Upper lobe of left lung (tissue), 6 donors: Measurements from ENCODE around the gene TRA2B. TPM values are rescaled to one million over a fixed set of nuclear protein-coding genes. Genes with fewer than 3 reads are reported as not detected.
A peak's percentile ranks its signal among the peaks of the same experiment; 100 is the strongest.

Experiments used
- ATAC-seq, 2 donors: fragments of 200-7000 bp; cut with Tn5 transposase; one replicate each; pipeline ENCODE4 v1.9.1; 2022; ENCODE audit warnings: mild to moderate bottlenecking in 2 of 2, moderate library complexity in 2 of 2; ENCODE audit not compliant: low FRiP score in 2 of 2
- DNase-seq, 2 donors: peaks; one replicate each; pipeline ENCODE4 v3.0.0-alpha.2; 2019 to 2020
- H3K27ac ChIP-seq, 4 donors: fragments of 200-600 bp; sonication (generic); one replicate each; pipeline ENCODE4 v1.5.1; 2016 to 2019
- H3K27me3 ChIP-seq, 4 donors: fragments of 200-600 bp; sonication (generic); one replicate each; pipeline ENCODE4 v1.5.1; 2017 to 2019
- H3K36me3 ChIP-seq, 4 donors: fragments of 200-600 bp; sonication (generic); one replicate each; pipeline ENCODE4 v1.5.1; 2016 to 2019
- H3K4me1 ChIP-seq, 4 donors: fragments of 200-600 bp; sonication (generic); one replicate each; pipeline ENCODE4 v1.5.1; 2018 to 2019
- H3K4me3 ChIP-seq, 4 donors: fragments of 200-600 bp; sonication (generic); one replicate each; pipeline ENCODE4 v1.5.1; 2017 to 2019; ENCODE audit warnings: mild to moderate bottlenecking in 2 of 4, moderate library complexity in 1 of 4
- H3K9me3 ChIP-seq, 4 donors: fragments of 200-600 bp; sonication (generic); one replicate each; pipeline ENCODE4 v1.5.1; 2018 to 2019
- EP300 ChIP-seq, 4 donors: sonication (generic); formaldehyde crosslinking; IDR thresholded peaks; one replicate each; pipeline ENCODE4 v1.5.1; 2017; ENCODE audit warnings: antibody characterized with exemption in 4 of 4, control low read depth in 2 of 4
- POLR2A ChIP-seq, 4 donors: fragments of 450-650 bp; IDR thresholded peaks; one replicate each; pipeline ENCODE4 v1.5.1; 2016 to 2017; ENCODE audit warnings: antibody characterized with exemption in 4 of 4, mild to moderate bottlenecking in 2 of 4
- POLR2AphosphoS5 ChIP-seq, 2 donors: sonication (generic); formaldehyde crosslinking; IDR thresholded peaks; one replicate each; pipeline ENCODE4 v1.5.1; 2017; ENCODE audit warnings: antibody characterized with exemption in 2 of 2
- WGBS, 2 donors: methylation state at CpG; one replicate each; pipeline ENCODE4 v1.1.5; 2017 to 2018; 5-methylcytosine and 5-hydroxymethylcytosine counted together
- total RNA-seq, 6 donors: library from RNA; depleted of rRNA in 4 of 6; stranded (reverse); fragments of >200 nt in 4 of 6; gene quantifications; one replicate each; pipeline versions ENCODE4 v1.1.0 to v1.2.1, GENCODE V29; 2016 to 2021
- TF ChIP-seq, protein P1 (sequence below), 6 experiments: fragments of 450-650 bp in 4 of 6; fragments of 200-600 bp in 2 of 6; sonication (generic) in 2 of 6; IDR thresholded peaks; one replicate each; pipeline ENCODE4 v1.5.1; 2016 to 2019; ENCODE audit warnings: antibody characterized with exemption in 6 of 6
- donor health status: DM: no; HTN: no; CAD: no; lungs with moderate emphysema.
- donor health status: DM: no; HTN: yes; CAD: no; lungs with severe emphysema.

The TRA2B gene
- total RNA-seq, 6 donors from 2014 or later, result 90.9 to 336 (median 124) TPM

DNA sequence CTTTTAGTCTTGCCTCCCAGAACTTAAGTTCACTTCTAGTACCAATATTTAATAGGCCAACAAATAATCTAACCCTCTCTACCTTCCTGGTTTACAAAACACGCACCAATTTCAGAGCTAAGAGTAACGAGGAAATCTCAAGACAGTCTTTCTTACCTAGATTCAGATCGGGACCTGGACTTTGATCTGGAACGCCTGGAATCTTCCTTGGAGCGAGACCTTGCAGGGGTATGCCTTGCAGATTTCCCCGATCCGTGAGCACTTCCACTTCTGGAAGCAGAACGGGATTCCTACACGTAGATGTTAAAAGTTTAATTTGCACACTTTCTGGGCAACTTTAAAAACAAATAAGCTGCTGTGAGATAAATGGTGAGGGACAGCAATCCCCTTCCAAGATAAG, 11.4 kb downstream of the TRA2B start:
- DNase-seq (no peak), ATAC-seq (no peak)
- H3K27me3 ChIP-seq, result no peaks in the 10 kb centered on the region
- H3K27ac ChIP-seq, result no peak overlapping the region
- peaks cover 32 to 60% (median 42%) of the 10 kb centered on the region in 4 donors for H3K36me3 ChIP-seq
- H3K4me1 ChIP-seq, result peaks cover 54 to 70% (median 61%) of the 10 kb centered on the region in 4 donors
- whole genome bisulfite sequencing, 2 donors, result 53 to 57% methylated on average over 9 of the region's 9 CpGs
- H3K9me3 ChIP-seq, result no peaks in the 10 kb centered on the region
- no peak for TF ChIP-seq POLR2A (IDR thresholded peaks at IDR 0.05)
- TF ChIP-seq, protein P1, sequence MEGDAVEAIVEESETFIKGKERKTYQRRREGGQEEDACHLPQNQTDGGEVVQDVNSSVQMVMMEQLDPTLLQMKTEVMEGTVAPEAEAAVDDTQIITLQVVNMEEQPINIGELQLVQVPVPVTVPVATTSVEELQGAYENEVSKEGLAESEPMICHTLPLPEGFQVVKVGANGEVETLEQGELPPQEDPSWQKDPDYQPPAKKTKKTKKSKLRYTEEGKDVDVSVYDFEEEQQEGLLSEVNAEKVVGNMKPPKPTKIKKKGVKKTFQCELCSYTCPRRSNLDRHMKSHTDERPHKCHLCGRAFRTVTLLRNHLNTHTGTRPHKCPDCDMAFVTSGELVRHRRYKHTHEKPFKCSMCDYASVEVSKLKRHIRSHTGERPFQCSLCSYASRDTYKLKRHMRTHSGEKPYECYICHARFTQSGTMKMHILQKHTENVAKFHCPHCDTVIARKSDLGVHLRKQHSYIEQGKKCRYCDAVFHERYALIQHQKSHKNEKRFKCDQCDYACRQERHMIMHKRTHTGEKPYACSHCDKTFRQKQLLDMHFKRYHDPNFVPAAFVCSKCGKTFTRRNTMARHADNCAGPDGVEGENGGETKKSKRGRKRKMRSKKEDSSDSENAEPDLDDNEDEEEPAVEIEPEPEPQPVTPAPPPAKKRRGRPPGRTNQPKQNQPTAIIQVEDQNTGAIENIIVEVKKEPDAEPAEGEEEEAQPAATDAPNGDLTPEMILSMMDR (IDR thresholded peaks at IDR 0.05), result no peak
- TF ChIP-seq EP300 (IDR thresholded peaks at IDR 0.05), result no peak
- TF ChIP-seq POLR2AphosphoS5 (IDR thresholded peaks at IDR 0.05), result no peak
- H3K4me3 ChIP-seq, result peak overlapping the region in 1 of 4 donors; percentile 5

DNA sequence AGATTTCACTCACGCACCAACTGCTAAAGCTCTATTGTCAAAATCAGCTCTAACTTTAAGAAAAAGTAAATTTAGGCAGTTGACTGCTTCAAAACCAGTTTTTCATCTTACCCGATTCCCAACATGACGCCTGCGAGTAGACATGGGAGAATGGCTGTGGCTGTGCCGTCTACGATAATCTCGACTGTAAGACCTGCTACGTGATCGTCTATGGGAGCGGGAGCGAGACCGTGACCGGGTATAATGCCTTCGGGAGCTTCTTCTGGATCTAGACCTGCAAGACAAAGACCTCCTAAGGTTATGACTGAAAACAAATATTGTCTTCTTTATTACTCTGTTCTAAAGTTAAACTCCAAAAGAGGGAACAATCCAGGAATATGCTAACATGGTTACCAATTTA, 12.5 kb downstream of the TRA2B start:
- Histone ChIP-seq H3K27me3 (no peaks in the 10 kb centered on the region), H3K27ac (no peak overlapping the region), H3K4me1 (peaks cover 43 to 59% (median 50%) of the 10 kb centered on the region in 4 donors), H3K36me3 (peaks cover 40 to 64% (median 51%) of the 10 kb centered on the region in 4 donors), H3K4me3 (no peak overlapping the region), H3K9me3 (no peaks in the 10 kb centered on the region)
- DNase-seq (no peak), ATAC-seq (no peak)
- 88 to 90% methylated on average over 14 of the region's 14 CpGs for WGBS, 2 donors
- TF ChIP-seq EP300 (IDR thresholded peaks at IDR 0.05) (no peak), POLR2A (IDR thresholded peaks at IDR 0.05) (no peak), POLR2AphosphoS5 (IDR thresholded peaks at IDR 0.05) (no peak)
- TF ChIP-seq, protein P1 (IDR thresholded peaks at IDR 0.05), result no peak

DNA sequence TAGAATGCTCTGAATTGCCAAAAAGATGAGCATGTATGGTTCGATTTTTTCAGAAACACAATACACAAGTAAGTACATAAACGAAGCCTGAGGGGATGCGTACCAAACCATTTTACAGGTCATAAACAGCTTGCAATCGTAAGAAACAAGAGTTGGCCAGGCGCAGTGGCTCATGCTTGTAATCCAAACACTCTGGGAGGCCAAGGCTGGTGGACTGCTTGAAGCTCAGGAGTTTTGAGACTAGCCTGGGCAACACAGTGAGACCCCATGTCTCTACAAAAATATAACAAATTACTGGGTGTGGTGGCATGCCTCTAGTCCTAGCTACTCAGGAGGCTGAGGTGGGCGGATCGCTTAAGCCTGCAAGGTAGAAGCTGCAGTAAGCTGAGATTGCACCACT, 13.4 kb downstream of the TRA2B start:
- 82 to 83% methylated on average over 7 of the region's 7 CpGs for WGBS, 2 donors
- TF ChIP-seq POLR2A (IDR thresholded peaks at IDR 0.05) (no peak), EP300 (IDR thresholded peaks at IDR 0.05) (no peak), POLR2AphosphoS5 (IDR thresholded peaks at IDR 0.05) (no peak)
- TF ChIP-seq, protein P1 (IDR thresholded peaks at IDR 0.05), result no peak
- DNase-seq, result no peak

DNA sequence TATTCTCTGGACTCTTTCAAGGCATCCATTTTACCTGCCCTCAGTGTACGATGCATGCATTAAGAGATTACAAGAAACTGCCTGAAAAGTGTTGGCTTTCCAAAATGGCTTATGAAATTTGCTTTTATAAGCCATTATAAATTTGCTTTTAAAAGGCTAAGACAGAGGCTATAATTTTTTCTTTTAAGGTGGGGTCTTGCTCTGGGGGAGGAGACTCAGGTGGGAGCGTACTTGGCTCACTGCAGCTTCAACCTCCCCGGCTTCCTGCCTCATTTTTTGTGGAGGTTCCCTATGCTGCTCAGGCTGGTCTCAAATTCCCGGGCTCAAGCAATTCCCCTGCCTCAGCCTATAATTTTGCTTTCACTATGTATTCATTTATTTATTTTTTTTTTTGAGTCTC, 17.6 kb downstream of the TRA2B start:
- peaks cover 0 to 9% (median 5%) of the 10 kb centered on the region in 4 donors for H3K4me1 ChIP-seq
- no peaks in the 10 kb centered on the region for H3K9me3 ChIP-seq
- H3K36me3 ChIP-seq, result peaks cover 76 to 100% (median 95%) of the 10 kb centered on the region in 4 donors
- no peak for ATAC-seq
- TF ChIP-seq, protein P1 (IDR thresholded peaks at IDR 0.05), result no peak
- no peak for TF ChIP-seq EP300 (IDR thresholded peaks at IDR 0.05)
- TF ChIP-seq POLR2A (IDR thresholded peaks at IDR 0.05), result no peak
- TF ChIP-seq POLR2AphosphoS5 (IDR thresholded peaks at IDR 0.05), result no peak
- H3K27me3 ChIP-seq, result no peaks in the 10 kb centered on the region
- DNase-seq, result no peak
- no peak overlapping the region for H3K4me3 ChIP-seq
- H3K27ac ChIP-seq, result no peak overlapping the region
- 88 to 97% methylated on average over 4 of the region's 4 CpGs for WGBS, 2 donors

More for the DNA sequence above, 13.4 kb downstream of the TRA2B start:
- Histone ChIP-seq H3K9me3 (no peaks in the 10 kb centered on the region), H3K27ac (no peak overlapping the region), H3K4me1 (peaks cover 34 to 50% (median 40%) of the 10 kb centered on the region in 4 donors), H3K4me3 (no peak overlapping the region), H3K36me3 (peaks cover 44 to 72% (median 61%) of the 10 kb centered on the region in 4 donors), H3K27me3 (no peaks in the 10 kb centered on the region)
- no peak for ATAC-seq
